Lower leg skin (tissue), 4 donors: ENCODE data around the gene PAPLN. TPM values are rescaled to one million over a fixed set of nuclear protein-coding genes. Genes with fewer than 3 reads are reported as not detected.

Experiments used
- DNase-seq, 2 donors: peaks; one replicate each; pipeline ENCODE4 v3.0.0-alpha.2; 2019; ENCODE audit warnings: low spot score in 2 of 2
- H3K4me3 ChIP-seq: fragments of 200-600 bp; sonication (generic); 2 replicates; pipeline ENCODE4 v1.5.1; 2017; ENCODE audit warnings: mild to moderate bottlenecking, low read depth; ENCODE audit not compliant: poor library complexity, severe bottlenecking
- POLR2A ChIP-seq, 2 donors: fragments of 450-650 bp; IDR thresholded peaks; one replicate each; pipeline ENCODE4 v1.6.1; 2016 to 2017; ENCODE audit warnings: antibody characterized with exemption in 2 of 2, mild to moderate bottlenecking in 1 of 2, moderate library complexity in 1 of 2
- WGBS, 2 donors: methylation state at CpG; one replicate each; pipeline ENCODE4 v1.1.5; 2018; 5-methylcytosine and 5-hydroxymethylcytosine counted together
- intact Hi-C: fragments of 100-400 bp; cut with DNase I; formaldehyde crosslinking; loops from one replicate; pipeline ENCODE4 v1.15.0; 2023; ENCODE audit warnings: low total_unique reads
- total RNA-seq, 4 donors: library from RNA; depleted of rRNA; stranded (reverse); fragments of >200 nt; gene quantifications; one replicate each; pipeline ENCODE4 v1.1.0, GENCODE V29; 2016
- TF ChIP-seq, protein P1 (sequence below), 3 donors: fragments of 450-650 bp; IDR thresholded peaks; one replicate each; pipeline ENCODE4 v1.5.1; 2016; ENCODE audit warnings: antibody characterized with exemption in 3 of 3, mild to moderate bottlenecking in 3 of 3, moderate library complexity in 2 of 3

Gene PAPLN
- total RNA-seq, 4 donors from 2014 or later, result 11.2 to 36.4 (median 22.6) TPM

DNA sequence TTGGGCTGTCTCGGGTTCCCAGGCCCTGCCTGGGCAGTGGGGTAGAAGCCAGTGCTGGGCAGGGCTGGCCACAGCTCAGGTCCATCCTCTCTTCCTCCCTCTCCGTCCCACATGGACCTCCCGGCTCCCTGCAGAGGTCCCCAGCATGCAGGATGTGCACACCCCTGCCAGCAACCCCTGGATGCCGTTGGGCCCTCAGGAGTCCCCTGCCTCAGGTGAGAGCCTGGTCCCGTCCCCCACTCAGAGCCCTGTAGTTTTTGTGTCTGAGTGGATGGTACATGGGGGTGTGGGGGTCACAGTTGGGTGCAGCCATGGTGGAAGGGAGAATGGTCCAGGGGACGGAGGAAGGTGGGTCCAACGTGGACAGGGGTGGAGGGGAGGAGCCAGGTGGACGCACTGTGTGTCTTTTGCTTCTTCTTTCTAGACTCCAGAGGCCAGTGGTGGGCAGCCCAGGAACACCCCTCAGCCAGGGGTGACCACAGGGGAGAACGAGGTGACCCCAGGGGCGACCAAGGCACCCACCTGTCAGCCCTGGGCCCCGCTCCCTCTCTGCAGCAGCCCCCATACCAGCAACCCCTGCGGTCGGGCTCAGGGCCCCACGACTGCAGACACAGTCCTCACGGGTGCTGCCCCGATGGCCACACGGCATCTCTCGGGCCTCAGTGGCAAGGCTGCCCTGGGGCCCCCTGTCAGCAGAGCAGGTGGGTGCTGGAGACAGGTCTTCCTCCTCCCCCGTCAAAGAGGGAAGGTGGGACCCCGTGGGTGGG is 21.7 kb downstream of the PAPLN start:
- H3K4me3 ChIP-seq, result no peak overlapping the region
- no peak for DNase-seq
- intact Hi-C loops, result no loop called here
- 88 to 96% methylated on average over 11 to 18 of the region's 20 CpGs for WGBS, 2 donors
- TF ChIP-seq POLR2A (IDR thresholded peaks at IDR 0.05), result no peak
- TF ChIP-seq, protein P1, sequence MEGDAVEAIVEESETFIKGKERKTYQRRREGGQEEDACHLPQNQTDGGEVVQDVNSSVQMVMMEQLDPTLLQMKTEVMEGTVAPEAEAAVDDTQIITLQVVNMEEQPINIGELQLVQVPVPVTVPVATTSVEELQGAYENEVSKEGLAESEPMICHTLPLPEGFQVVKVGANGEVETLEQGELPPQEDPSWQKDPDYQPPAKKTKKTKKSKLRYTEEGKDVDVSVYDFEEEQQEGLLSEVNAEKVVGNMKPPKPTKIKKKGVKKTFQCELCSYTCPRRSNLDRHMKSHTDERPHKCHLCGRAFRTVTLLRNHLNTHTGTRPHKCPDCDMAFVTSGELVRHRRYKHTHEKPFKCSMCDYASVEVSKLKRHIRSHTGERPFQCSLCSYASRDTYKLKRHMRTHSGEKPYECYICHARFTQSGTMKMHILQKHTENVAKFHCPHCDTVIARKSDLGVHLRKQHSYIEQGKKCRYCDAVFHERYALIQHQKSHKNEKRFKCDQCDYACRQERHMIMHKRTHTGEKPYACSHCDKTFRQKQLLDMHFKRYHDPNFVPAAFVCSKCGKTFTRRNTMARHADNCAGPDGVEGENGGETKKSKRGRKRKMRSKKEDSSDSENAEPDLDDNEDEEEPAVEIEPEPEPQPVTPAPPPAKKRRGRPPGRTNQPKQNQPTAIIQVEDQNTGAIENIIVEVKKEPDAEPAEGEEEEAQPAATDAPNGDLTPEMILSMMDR (IDR thresholded peaks at IDR 0.05), result no peak

DNA sequence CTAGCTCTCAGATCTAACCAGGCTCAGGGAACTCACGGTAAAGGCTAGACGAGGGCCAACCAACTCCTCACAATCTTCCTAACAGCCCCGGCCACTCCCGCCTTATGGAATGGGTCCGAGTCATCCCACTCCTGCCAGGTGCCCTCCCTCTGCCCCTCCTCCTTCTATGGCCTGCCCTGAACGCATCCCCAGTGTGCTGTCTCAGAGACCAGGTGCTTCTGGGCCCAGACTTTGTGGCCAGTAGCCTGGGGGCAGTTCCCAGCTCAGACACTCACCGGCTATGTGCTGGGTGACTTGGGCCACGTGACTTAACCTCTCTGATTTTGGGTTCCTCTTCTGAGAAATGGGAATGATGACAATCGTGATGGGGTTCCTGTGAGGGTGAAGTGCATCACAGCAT is 22.5 kb downstream of the PAPLN start:
- WGBS, 2 donors, result 85 to 86% methylated on average over 9 of the region's 9 CpGs
- no peak for TF ChIP-seq POLR2A (IDR thresholded peaks at IDR 0.05)
- TF ChIP-seq, protein P1 (IDR thresholded peaks at IDR 0.05), result no peak
- no peak overlapping the region for H3K4me3 ChIP-seq
- intact Hi-C loops, result no loop called here
- peak in 1 of 2 donors; percentile 63 for DNase-seq

DNA sequence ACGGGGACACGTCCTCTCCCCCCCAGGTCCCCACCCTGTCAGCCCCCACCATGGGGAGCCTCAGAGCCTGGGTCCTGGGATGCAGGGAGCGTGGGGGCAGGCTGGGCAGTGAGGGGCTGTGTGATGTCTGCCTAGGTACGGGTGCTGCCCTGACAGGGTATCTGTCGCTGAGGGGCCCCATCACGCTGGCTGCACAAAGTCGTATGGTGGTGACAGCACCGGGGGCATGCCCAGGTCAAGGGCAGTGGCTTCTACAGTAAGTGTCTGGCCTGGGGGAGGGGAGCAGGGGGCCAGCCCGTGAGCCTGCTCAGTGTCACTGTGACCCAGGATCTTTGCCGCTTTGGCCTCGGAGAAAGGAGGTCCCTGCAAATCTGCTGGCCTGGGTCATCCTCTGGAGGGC is 23.3 kb downstream of the PAPLN start:
- DNase-seq, result peak in 1 of 2 donors; percentile 80
- 83 to 91% methylated on average over 10 to 11 of the region's 11 CpGs for WGBS, 2 donors
- TF ChIP-seq POLR2A (IDR thresholded peaks at IDR 0.05), result no peak
- TF ChIP-seq, protein P1 (IDR thresholded peaks at IDR 0.05), result no peak
- H3K4me3 ChIP-seq, result no peak overlapping the region
- intact Hi-C loops, result no loop called here

DNA sequence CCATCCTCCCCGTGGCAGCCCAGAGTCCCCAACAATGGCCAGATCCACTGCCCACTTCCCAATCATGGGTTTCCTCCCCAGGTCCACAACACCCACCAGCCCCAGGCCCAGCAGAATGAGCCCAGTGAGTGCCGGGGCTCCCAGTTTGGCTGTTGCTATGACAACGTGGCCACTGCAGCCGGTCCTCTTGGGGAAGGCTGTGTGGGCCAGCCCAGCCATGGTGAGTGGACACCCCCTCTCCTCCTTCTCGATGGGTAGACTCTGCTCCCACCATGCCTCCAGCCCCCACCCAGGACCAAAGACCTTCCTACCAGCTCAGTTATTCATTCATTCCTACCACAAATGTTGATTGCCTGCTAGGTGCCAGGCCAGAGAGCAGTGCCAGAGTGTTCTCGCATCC is 23.8 kb downstream of the PAPLN start:
- DNase-seq, result peak in 1 of 2 donors; percentile 77
- no peak overlapping the region for H3K4me3 ChIP-seq
- intact Hi-C loops, result no loop called here
- TF ChIP-seq, protein P1 (IDR thresholded peaks at IDR 0.05), result no peak
- TF ChIP-seq POLR2A (IDR thresholded peaks at IDR 0.05), result no peak
- 79 to 85% methylated on average over 6 of the region's 6 CpGs for WGBS, 2 donors

DNA sequence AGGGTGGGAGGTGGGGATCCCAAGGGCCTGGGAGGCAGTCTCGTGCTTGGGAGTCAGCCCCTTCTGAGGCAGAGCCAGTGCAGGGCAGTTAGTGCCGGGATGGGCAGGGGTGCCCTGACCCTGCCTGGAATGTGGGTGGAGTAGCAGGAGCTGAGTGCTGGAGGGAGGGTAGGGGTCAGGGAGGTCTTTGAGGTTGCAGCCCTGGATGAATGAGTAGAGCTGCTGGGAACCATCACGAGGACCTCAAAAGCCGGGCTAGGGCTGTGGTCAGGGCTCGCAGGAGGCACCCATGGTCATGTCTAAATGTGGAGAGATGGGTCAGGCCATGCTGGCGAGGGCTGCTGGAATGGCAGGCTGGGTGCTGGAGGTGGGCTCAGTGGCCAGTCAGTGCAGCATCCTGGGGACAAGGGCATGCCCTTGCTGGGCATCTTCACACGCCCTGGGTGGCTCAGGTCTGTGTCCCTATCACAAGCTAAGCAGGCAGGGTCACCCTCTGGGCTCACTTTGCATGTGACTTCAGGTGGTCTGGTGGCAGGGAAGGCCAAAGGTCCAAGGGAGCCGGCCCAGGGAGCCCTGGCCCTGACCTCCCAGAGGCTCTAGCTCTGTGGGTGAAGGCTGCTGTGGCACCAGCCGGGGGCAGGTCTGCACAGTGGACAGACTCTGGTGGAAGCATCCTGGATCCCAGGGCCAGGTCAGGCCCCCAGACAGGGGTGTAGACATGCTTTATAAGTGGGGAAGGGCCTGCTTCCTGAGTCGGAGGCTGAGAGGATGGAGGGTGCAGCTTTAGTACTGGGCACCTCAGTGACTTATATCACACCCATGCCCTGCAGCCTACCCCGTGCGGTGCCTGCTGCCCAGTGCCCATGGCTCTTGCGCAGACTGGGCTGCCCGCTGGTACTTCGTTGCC is 24.5 kb downstream of the PAPLN start:
- peak in 1 of 2 donors; percentile 73 for DNase-seq
- TF ChIP-seq, protein P1 (IDR thresholded peaks at IDR 0.05), result no peak
- TF ChIP-seq POLR2A (IDR thresholded peaks at IDR 0.05), result no peak
- H3K4me3 ChIP-seq, result no peak overlapping the region
- 90 to 92% methylated on average over 12 of the region's 15 CpGs for WGBS, 2 donors
- intact Hi-C loops, result no loop called here
